Ishikawa (cell line): ENCODE results near the gene NFATC1.

Experiments used
- CEBPB ChIP-seq: IDR thresholded peaks from 2 replicates; pipeline ENCODE4 v1.6.1; 2012
- CREB1 ChIP-seq: IDR thresholded peaks from 2 replicates; pipeline ENCODE4 v1.6.1; 2012; ENCODE audit warnings: low read depth
- EGR1 ChIP-seq: IDR thresholded peaks from 2 replicates; pipeline ENCODE4 v1.6.1; 2012
- EP300 ChIP-seq: IDR thresholded peaks from 2 replicates; pipeline ENCODE4 v1.6.1; 2012; ENCODE audit warnings: borderline replicate concordance
- FOXM1 ChIP-seq: IDR thresholded peaks from 2 replicates; pipeline ENCODE4 v1.6.1; 2012; ENCODE audit warnings: low read depth, borderline replicate concordance
- NFIC ChIP-seq: IDR thresholded peaks from 2 replicates; pipeline ENCODE4 v1.6.1; 2012
- RAD21 ChIP-seq: IDR thresholded peaks from 2 replicates; pipeline ENCODE4 v1.6.1; 2012; ENCODE audit warnings: low read depth
- TAF1 ChIP-seq: IDR thresholded peaks from 2 replicates; pipeline ENCODE4 v1.6.1; 2012; ENCODE audit warnings: low read depth, mild to moderate bottlenecking
- TCF12 ChIP-seq: IDR thresholded peaks from 2 replicates; pipeline ENCODE4 v1.6.1; 2012; ENCODE audit warnings: low read depth
- TEAD4 ChIP-seq: IDR thresholded peaks from 2 replicates; pipeline ENCODE4 v1.6.1; 2012
- YY1 ChIP-seq: IDR thresholded peaks from 2 replicates; pipeline ENCODE4 v1.6.1; 2012; ENCODE audit warnings: low read depth
- ZBTB7A ChIP-seq: IDR thresholded peaks from 2 replicates; pipeline ENCODE4 v1.6.1; 2012; ENCODE audit warnings: low read depth
- TF ChIP-seq, protein P1 (sequence below): IDR thresholded peaks from 2 replicates; pipeline ENCODE4 v1.6.1; 2012
- TF ChIP-seq, protein P2 (sequence below): IDR thresholded peaks from 2 replicates; pipeline ENCODE4 v1.6.1; 2012
- TF ChIP-seq, protein P3 (sequence below): IDR thresholded peaks from 2 replicates; pipeline ENCODE4 v1.6.1; 2012; ENCODE audit warnings: low read depth, mild to moderate bottlenecking

Gene NFATC1

DNA sequence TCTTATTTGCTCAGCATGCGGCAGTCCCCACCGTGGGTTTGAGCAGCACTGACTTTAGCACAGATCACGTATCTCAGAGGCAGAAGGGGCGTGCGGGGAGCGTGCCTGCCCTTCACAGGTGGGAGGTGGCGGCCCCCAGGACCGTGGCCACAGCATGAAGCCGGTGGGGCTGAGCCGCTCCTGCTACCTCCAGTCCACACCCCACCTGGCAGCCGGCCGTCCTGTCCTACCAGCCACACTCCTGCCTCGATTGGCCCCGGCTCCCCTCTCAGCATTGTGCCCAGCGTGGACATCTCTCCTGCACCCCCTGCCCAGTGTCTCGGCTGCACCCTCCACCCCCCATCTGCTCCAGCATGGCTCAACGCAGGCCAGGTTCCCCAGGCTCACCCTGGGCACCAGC is 73.6 kb downstream of the NFATC1 start:
- TF ChIP-seq FOXM1: no peak
- TF ChIP-seq CEBPB: no peak
- no peak for TF ChIP-seq EGR1
- TF ChIP-seq, protein P1, sequence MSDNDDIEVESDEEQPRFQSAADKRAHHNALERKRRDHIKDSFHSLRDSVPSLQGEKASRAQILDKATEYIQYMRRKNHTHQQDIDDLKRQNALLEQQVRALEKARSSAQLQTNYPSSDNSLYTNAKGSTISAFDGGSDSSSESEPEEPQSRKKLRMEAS: no peak
- TF ChIP-seq YY1: no peak
- no peak for TF ChIP-seq TEAD4
- no peak for TF ChIP-seq TAF1
- TF ChIP-seq CREB1: no peak
- no peak for TF ChIP-seq RAD21
- TF ChIP-seq EP300: no peak
- no peak for TF ChIP-seq ZBTB7A
- TF ChIP-seq, protein P2, sequence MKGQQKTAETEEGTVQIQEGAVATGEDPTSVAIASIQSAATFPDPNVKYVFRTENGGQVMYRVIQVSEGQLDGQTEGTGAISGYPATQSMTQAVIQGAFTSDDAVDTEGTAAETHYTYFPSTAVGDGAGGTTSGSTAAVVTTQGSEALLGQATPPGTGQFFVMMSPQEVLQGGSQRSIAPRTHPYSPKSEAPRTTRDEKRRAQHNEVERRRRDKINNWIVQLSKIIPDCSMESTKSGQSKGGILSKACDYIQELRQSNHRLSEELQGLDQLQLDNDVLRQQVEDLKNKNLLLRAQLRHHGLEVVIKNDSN: no peak
- TF ChIP-seq NFIC: no peak
- no peak for TF ChIP-seq TCF12

DNA sequence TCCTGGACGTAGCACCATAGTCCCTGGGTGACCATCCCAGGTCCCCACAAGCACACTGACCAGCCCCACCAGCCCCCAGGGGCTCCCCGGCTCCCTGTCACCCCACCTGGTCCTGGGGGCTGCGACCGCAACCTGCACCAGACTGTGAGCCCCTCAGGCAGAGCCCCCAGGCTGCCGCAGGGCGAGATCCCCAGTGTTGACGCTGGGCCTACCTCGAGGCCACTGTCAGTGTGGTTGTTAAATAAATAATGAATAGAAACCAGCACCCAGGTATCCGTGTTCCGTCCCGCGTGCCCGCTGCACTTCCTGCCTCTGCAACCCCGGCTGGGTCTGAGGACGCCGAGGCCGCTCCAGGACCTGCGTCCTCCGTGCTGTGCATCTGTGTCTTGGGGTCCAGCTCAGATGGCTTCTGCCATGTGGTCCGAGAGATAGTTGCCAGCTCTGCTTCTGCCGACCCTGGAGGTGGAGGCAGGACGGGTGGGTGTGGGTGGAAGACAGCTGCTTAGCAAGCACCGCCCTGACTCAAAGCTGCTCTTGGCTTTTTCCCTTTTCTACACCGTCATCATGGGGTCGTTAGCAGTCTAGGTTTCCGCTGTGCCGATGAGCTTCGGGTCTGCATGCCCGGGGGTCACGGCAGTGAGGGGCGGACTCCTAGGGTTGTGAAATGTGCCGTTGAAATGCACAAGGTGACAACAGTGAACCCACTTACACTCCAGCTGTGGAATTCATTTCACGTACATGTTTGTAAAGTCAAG is 74.2 kb downstream of the NFATC1 start:
- TF ChIP-seq NFIC (no peak), ZBTB7A (no peak), RAD21 (no peak)

DNA sequence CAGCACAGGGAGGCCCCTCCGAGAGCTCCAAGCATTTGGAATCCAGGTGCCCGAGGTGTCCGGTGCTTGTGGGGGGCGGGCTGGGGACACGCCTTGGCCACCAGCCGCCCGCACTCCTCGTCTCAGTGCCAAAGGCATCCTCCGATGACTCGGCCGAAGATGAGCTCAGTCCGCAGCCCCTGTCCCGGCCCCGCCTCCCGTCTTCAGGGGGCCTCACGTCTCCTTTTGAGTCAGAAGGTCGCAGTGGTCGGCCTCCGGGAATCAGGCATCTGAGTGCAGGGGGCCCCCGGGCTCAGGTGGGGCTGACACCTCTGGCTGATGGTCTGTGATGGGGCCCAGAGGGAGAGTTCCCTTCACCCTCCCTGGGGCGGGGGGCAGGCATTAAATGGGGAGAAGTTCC is 74.8 kb downstream of the NFATC1 start:
- TF ChIP-seq ZBTB7A: no peak
- TF ChIP-seq EGR1: no peak
- no peak for TF ChIP-seq NFIC
- TF ChIP-seq, protein P2: no peak
- TF ChIP-seq, protein P3, sequence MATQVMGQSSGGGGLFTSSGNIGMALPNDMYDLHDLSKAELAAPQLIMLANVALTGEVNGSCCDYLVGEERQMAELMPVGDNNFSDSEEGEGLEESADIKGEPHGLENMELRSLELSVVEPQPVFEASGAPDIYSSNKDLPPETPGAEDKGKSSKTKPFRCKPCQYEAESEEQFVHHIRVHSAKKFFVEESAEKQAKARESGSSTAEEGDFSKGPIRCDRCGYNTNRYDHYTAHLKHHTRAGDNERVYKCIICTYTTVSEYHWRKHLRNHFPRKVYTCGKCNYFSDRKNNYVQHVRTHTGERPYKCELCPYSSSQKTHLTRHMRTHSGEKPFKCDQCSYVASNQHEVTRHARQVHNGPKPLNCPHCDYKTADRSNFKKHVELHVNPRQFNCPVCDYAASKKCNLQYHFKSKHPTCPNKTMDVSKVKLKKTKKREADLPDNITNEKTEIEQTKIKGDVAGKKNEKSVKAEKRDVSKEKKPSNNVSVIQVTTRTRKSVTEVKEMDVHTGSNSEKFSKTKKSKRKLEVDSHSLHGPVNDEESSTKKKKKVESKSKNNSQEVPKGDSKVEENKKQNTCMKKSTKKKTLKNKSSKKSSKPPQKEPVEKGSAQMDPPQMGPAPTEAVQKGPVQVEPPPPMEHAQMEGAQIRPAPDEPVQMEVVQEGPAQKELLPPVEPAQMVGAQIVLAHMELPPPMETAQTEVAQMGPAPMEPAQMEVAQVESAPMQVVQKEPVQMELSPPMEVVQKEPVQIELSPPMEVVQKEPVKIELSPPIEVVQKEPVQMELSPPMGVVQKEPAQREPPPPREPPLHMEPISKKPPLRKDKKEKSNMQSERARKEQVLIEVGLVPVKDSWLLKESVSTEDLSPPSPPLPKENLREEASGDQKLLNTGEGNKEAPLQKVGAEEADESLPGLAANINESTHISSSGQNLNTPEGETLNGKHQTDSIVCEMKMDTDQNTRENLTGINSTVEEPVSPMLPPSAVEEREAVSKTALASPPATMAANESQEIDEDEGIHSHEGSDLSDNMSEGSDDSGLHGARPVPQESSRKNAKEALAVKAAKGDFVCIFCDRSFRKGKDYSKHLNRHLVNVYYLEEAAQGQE: no peak
- no peak for TF ChIP-seq YY1
- TF ChIP-seq TCF12: no peak
- no peak for TF ChIP-seq TEAD4
- TF ChIP-seq FOXM1: no peak
- TF ChIP-seq, protein P1: no peak
- TF ChIP-seq TAF1: no peak
- no peak for TF ChIP-seq CEBPB

DNA sequence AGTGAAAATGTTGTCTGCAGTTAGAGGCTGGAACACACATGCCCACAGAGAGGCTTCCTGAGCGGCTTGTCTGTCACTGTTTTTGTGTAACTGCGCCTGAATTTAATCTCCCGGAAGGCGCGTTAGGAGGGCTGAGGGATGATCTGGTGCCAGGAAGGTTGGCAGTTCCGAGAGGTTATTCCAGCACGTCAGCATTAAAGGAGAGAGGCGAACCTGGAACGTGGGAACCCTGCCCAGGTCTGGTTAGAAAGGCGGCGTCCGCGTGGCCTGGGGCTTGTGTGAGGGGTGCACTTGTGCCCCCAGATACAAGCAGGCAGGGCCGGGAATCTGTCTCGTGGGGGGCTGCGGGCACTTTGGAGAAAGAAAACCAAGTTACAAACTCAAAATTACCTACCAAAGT is 75.3 kb downstream of the NFATC1 start:
- TF ChIP-seq CREB1: no peak
- no peak for TF ChIP-seq TCF12
- no peak for TF ChIP-seq NFIC
- TF ChIP-seq, protein P2: no peak
- TF ChIP-seq EP300: no peak
- no peak for TF ChIP-seq CEBPB
- no peak for TF ChIP-seq FOXM1
- no peak for TF ChIP-seq TEAD4
- no peak for TF ChIP-seq ZBTB7A
- TF ChIP-seq, protein P3: no peak
- TF ChIP-seq, protein P1: no peak
- no peak for TF ChIP-seq TAF1
- TF ChIP-seq EGR1: no peak
- no peak for TF ChIP-seq RAD21
- TF ChIP-seq YY1: no peak

DNA sequence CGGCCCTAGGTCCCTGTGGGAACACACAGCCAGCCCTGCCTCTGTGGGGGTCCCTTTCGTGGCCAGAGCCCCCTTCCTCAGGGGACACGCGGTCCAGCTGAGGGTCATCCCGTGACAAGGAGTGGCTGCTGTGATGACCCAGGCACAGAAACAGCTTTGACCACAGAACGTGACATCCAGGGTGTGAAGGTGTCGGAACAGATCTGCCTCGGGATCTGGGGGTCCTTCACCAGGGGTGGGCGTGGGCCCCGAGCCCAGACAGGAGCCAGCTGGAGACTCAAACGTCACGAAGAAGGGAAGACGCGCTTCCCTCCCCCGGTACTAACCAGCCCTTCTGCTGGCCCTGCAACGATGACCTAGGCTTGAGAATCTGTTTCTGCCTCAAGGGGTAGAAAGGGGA is 75.9 kb downstream of the NFATC1 start:
- TF ChIP-seq, protein P2: no peak
- TF ChIP-seq TCF12 (no peak), TAF1 (no peak), EP300 (no peak), FOXM1 (no peak), YY1 (no peak), CREB1 (no peak), RAD21 (no peak), NFIC (no peak), EGR1 (no peak), ZBTB7A (no peak), CEBPB (no peak), TEAD4 (no peak)
- TF ChIP-seq, protein P1: no peak
- TF ChIP-seq, protein P3: no peak
